Measurements from ENCODE around the gene MACROD1. TPM values are rescaled to one million over a fixed set of nuclear protein-coding genes. Genes with fewer than 3 reads are reported as not detected.

Gene MACROD1
- total RNA-seq, 1 experiment from 2014 or later, result 36.9 TPM

- ATAC-seq (no peak), DNase-seq (ENCODE audit: low spot score) (no peak)
- Mint-ChIP-seq H3K27me3 (ENCODE audit: low read depth) (peaks cover 82% of the 10 kb centered on the region), H3K27ac (no peak overlapping the region), H3K4me1 (peaks cover 12% of the 10 kb centered on the region; the same call in 1 of the 2 replicates), H3K4me3 (no peak overlapping the region), H3K9me3 (no peaks in the 10 kb centered on the region), H3K36me3 (no peaks in the 10 kb centered on the region)
- TF ChIP-seq GTF2I (CRISPR knock-in tag; conservative IDR thresholded peaks at IDR 0.05) (no peak), ZNF425 (CRISPR knock-in tag; conservative IDR thresholded peaks at IDR 0.05) (no peak), ESRRA (CRISPR knock-in tag; IDR thresholded peaks at IDR 0.05; ENCODE audit: borderline replicate concordance) (no peak), FOXJ3 (CRISPR knock-in tag; IDR thresholded peaks at IDR 0.05; ENCODE audit: borderline replicate concordance) (no peak), JAZF1 (CRISPR knock-in tag; IDR thresholded peaks at IDR 0.05) (no peak), IRF2 (CRISPR knock-in tag; IDR thresholded peaks at IDR 0.05; ENCODE audit: borderline replicate concordance, low read depth) (no peak), PRRX2 (CRISPR knock-in tag; IDR thresholded peaks at IDR 0.05) (no peak), CDX4 (CRISPR knock-in tag; IDR thresholded peaks at IDR 0.05; ENCODE audit: borderline replicate concordance) (no peak)
- ChIA-PET POLR2A (interaction anchor here (0.5 kb wide), 1 partner anchor 147 kb away, joined by 4 read pairs; no protein-coding TSS in a partner anchor), CTCF (interaction anchor here (0.9 to 1.4 kb wide), 7 partner anchors 9 to 80 kb away, joined by 3 to 5 read pairs (median 4); no protein-coding TSS in a partner anchor)
Observed at GRCh38 chr11:64069401-64070313, 96.3 kb downstream of the MACROD1 start.

GRCh38 chr11:64068705-64069400, 97.1 kb downstream of the MACROD1 start:
- Mint-ChIP-seq H3K9me3 (no peaks in the 10 kb centered on the region), H3K4me1 (peaks cover 12% of the 10 kb centered on the region; the same call in 1 of the 2 replicates), H3K36me3 (no peaks in the 10 kb centered on the region), H3K27me3 (ENCODE audit: low read depth) (peaks cover 82% of the 10 kb centered on the region), H3K4me3 (no peak overlapping the region), H3K27ac (no peak overlapping the region)
- no peak for ATAC-seq
- DNase-seq (ENCODE audit: low spot score), result no peak
- ChIA-PET POLR2A (no interaction called here), CTCF (interaction anchor here (1.4 to 2.6 kb wide), 2 partner anchors 20 to 69 kb away, joined by 4 to 13 read pairs; no protein-coding TSS in a partner anchor)
- no peak for TF ChIP-seq GRHL2 (CRISPR knock-in tag; IDR thresholded peaks at IDR 0.05; ENCODE audit: insufficient replicate concordance, severe bottlenecking)
- TF ChIP-seq IRF1 (CRISPR knock-in tag; IDR thresholded peaks at IDR 0.05), result no peak
- TF ChIP-seq PREB (CRISPR knock-in tag; IDR thresholded peaks at IDR 0.05; ENCODE audit: borderline replicate concordance), result no peak
- no peak for TF ChIP-seq NR3C1 (CRISPR knock-in tag; conservative IDR thresholded peaks at IDR 0.05; ENCODE audit: low read depth)
- no peak for TF ChIP-seq CBFB (CRISPR knock-in tag; IDR thresholded peaks at IDR 0.05; ENCODE audit: low read depth)
- TF ChIP-seq TEAD4 (CRISPR knock-in tag; IDR thresholded peaks at IDR 0.05), result no peak
- no peak for TF ChIP-seq ZNF232 (CRISPR knock-in tag; IDR thresholded peaks at IDR 0.05)
- no peak for TF ChIP-seq ZNF138 (CRISPR knock-in tag; conservative IDR thresholded peaks at IDR 0.05)
- TF ChIP-seq ZNF396 (CRISPR knock-in tag; IDR thresholded peaks at IDR 0.05; ENCODE audit: borderline replicate concordance), result no peak
- TF ChIP-seq ZNF263 (CRISPR knock-in tag; IDR thresholded peaks at IDR 0.05; ENCODE audit: low read depth), result no peak

Measured in WTC11 (cell line).